Stimulated activated CD8-positive, alpha-beta memory T cell treated with anti-CD3 and anti-CD28 coated beads, Interleukin-7, amount 100 ng/mL, for 1 hour (primary cell): ENCODE results near the gene SNAP47.

Experiments used
- DNase-seq, 2 donors: peaks; one replicate each; pipeline ENCODE4 v3.0.0-alpha.2; 2020; ENCODE audit warnings: low read depth in 2 of 2

The SNAP47 gene

GRCh38 chr1:227797625-227798024 lies 62.4 kb downstream of the SNAP47 start:
- DNase-seq, result no peak

GRCh38 chr1:227798078-227798802 lies 63.0 kb downstream of the SNAP47 start:
- DNase-seq, result no peak

GRCh38 chr1:227799756-227800155 lies 64.5 kb downstream of the SNAP47 start:
- DNase-seq, result no peak

GRCh38 chr1:227803933-227804332 lies 68.7 kb downstream of the SNAP47 start:
- no peak for DNase-seq

GRCh38 chr1:227805606-227806197 lies 70.5 kb downstream of the SNAP47 start:
- DNase-seq, result no peak

- no peak for DNase-seq
Observed at GRCh38 chr1:227808566-227808965, 73.3 kb downstream of the SNAP47 start.

GRCh38 chr1:227809026-227809425 lies 73.8 kb downstream of the SNAP47 start:
- DNase-seq, result no peak

- no peak for DNase-seq
Observed at GRCh38 chr1:227813962-227814361, 78.7 kb downstream of the SNAP47 start.

GRCh38 chr1:227815468-227816409 lies 80.5 kb downstream of the SNAP47 start, which contains the start of gene PRSS38:
PRSS38 (plus strand) TSS chr1:227815675; CDS start chr1:227815717, 42 bp downstream.
- no peak for DNase-seq

- DNase-seq, result no peak
Observed at GRCh38 chr1:227816750-227817446, 81.7 kb downstream of the SNAP47 start.

- no peak for DNase-seq
Observed at GRCh38 chr1:227823537-227823936, 88.3 kb downstream of the SNAP47 start.

GRCh38 chr1:227824204-227824603 lies 89.0 kb downstream of the SNAP47 start:
- DNase-seq, result no peak

GRCh38 chr1:227828786-227829185 lies 93.6 kb downstream of the SNAP47 start:
- DNase-seq, result no peak
